H9 (cell line): ENCODE measurements around the gene MZB1. TPM values are rescaled to one million over a fixed set of nuclear protein-coding genes. Genes with fewer than 3 reads are reported as not detected.
A peak's percentile ranks its signal among the peaks of the same experiment; 100 is the strongest.

Source experiments
- DNase-seq: peaks from one replicate; pipeline ENCODE4 v3.0.0-alpha.2; 2017
- H2AFZ ChIP-seq: one replicate; pipeline ENCODE4 v1.6.1; 2013; ENCODE audit warnings: mild to moderate bottlenecking, low read length, control low read depth, moderate library complexity
- H2AK5ac ChIP-seq: 2 replicates; pipeline ENCODE4 v1.6.1; 2013; ENCODE audit warnings: low read length, control low read depth, mixed read lengths; ENCODE audit not compliant: insufficient read length
- H2BK120ac ChIP-seq: one replicate; pipeline ENCODE4 v1.6.1; 2013; ENCODE audit warnings: low read depth, mild to moderate bottlenecking, low read length, control low read depth, inconsistent platforms; ENCODE audit not compliant: poor library complexity, severe bottlenecking
- H2BK12ac ChIP-seq: 2 replicates; pipeline ENCODE4 v1.6.1; 2013; ENCODE audit warnings: low read length, control low read depth, mixed read lengths, low read depth; ENCODE audit not compliant: insufficient read length
- H2BK15ac ChIP-seq: 2 replicates; pipeline ENCODE4 v1.6.1; 2013; ENCODE audit warnings: low read depth, low read length, control low read depth
- H2BK20ac ChIP-seq: one replicate; pipeline ENCODE4 v1.6.1; 2013; ENCODE audit warnings: low read depth, mild to moderate bottlenecking, low read length, control low read depth, inconsistent platforms; ENCODE audit not compliant: poor library complexity, severe bottlenecking
- H2BK5ac ChIP-seq: 2 replicates; pipeline ENCODE4 v1.6.1; 2013; ENCODE audit warnings: low read length, control low read depth, mixed read lengths; ENCODE audit not compliant: insufficient read length
- H3K14ac ChIP-seq: 2 replicates; pipeline ENCODE4 v1.6.1; 2013; ENCODE audit warnings: low read length, control low read depth; ENCODE audit not compliant: insufficient read depth
- H3K18ac ChIP-seq: 2 replicates; pipeline ENCODE4 v1.6.1; 2013; ENCODE audit warnings: low read depth, mild to moderate bottlenecking, mixed read lengths, low read length, control low read depth; ENCODE audit not compliant: insufficient read length
- H3K23ac ChIP-seq: 2 replicates; pipeline ENCODE4 v1.6.1; 2013; ENCODE audit warnings: low read length, control low read depth, mixed read lengths, low read depth; ENCODE audit not compliant: insufficient read length
- H3K23me2 ChIP-seq: 2 replicates; pipeline ENCODE4 v1.6.1; 2013; ENCODE audit warnings: low read depth, mild to moderate bottlenecking, mixed read lengths, low read length, control low read depth; ENCODE audit not compliant: insufficient read length, poor library complexity, severe bottlenecking
- H3K27ac ChIP-seq: 2 replicates; pipeline ENCODE4 v1.5.1; 2013; ENCODE audit warnings: low read length, control low read depth, mixed read lengths, low read depth; ENCODE audit not compliant: insufficient read length
- H3K27me3 ChIP-seq: 2 replicates; pipeline ENCODE4 v1.6.1; 2013; ENCODE audit warnings: low read length, control low read depth, inconsistent platforms; ENCODE audit not compliant: insufficient read depth
- H3K4ac ChIP-seq: 2 replicates; pipeline ENCODE4 v1.6.1; 2013; ENCODE audit warnings: low read depth, mild to moderate bottlenecking, control low read depth, inconsistent platforms, low read length, moderate library complexity
- H3K4me1 ChIP-seq: 2 replicates; pipeline ENCODE4 v1.6.1; 2013; ENCODE audit warnings: low read length, control low read depth, inconsistent platforms; ENCODE audit not compliant: insufficient read depth
- H3K4me2 ChIP-seq: 2 replicates; pipeline ENCODE4 v1.6.1; 2013; ENCODE audit warnings: low read length, control low read depth, mixed read lengths; ENCODE audit not compliant: insufficient read length, insufficient read depth
- H3K56ac ChIP-seq: 2 replicates; pipeline ENCODE4 v1.6.1; 2013; ENCODE audit warnings: low read depth, mild to moderate bottlenecking, mixed read lengths, low read length, control low read depth; ENCODE audit not compliant: insufficient read length
- H3K79me1 ChIP-seq: 2 replicates; pipeline ENCODE4 v1.6.1; 2013; ENCODE audit warnings: low read depth, mild to moderate bottlenecking, moderate library complexity, low read length, control low read depth, inconsistent platforms; ENCODE audit not compliant: insufficient read depth, poor library complexity, severe bottlenecking
- H3K79me2 ChIP-seq: 2 replicates; pipeline ENCODE4 v1.6.1; 2013; ENCODE audit warnings: low read length, control low read depth, inconsistent platforms; ENCODE audit not compliant: insufficient read depth
- H3K9ac ChIP-seq: 2 replicates; pipeline ENCODE4 v1.6.1; 2013; ENCODE audit warnings: low read length, control low read depth, mixed read lengths; ENCODE audit not compliant: insufficient read length; ENCODE audit errors: extremely low read depth
- H3K9me3 ChIP-seq: one replicate; pipeline ENCODE4 v1.6.1; 2013; ENCODE audit warnings: low read depth, low read length, inconsistent platforms; ENCODE audit not compliant: control insufficient read depth
- H3T11ph ChIP-seq: one replicate; pipeline ENCODE4 v1.6.1; 2013; ENCODE audit warnings: mild to moderate bottlenecking, low read length, control low read depth, inconsistent platforms
- H4K20me1 ChIP-seq: one replicate; pipeline ENCODE4 v1.6.1; 2013; ENCODE audit not compliant: control insufficient read depth, insufficient read length, insufficient read depth
- H4K5ac ChIP-seq: 2 replicates; pipeline ENCODE4 v1.6.1; 2013; ENCODE audit warnings: low read depth, mild to moderate bottlenecking, mixed read lengths, low read length, control low read depth; ENCODE audit not compliant: insufficient read length
- H4K8ac ChIP-seq: replicated peaks from 2 replicates; pipeline ENCODE4 v1.6.1; 2013; ENCODE audit warnings: low read length, control low read depth, mixed read lengths, low read depth; ENCODE audit not compliant: insufficient read length
- H4K91ac ChIP-seq: 2 replicates; pipeline ENCODE4 v1.6.1; 2013; ENCODE audit warnings: low read depth, mild to moderate bottlenecking, moderate library complexity, mixed read lengths, low read length, control low read depth; ENCODE audit not compliant: insufficient read length
- H3K27ac Mint-ChIP-seq, 3 experiments: 2 replicates in 2 of 3; 3 replicates in 1 of 3; pipeline ENCODE4 v1.8.0; 2020 to 2021; ENCODE audit warnings: mixed read lengths in 3 of 3, mild to moderate bottlenecking in 1 of 3, moderate library complexity in 1 of 3
- H3K27me3 Mint-ChIP-seq: 2 replicates; pipeline ENCODE4 v1.8.0; 2021; ENCODE audit warnings: low read depth, mild to moderate bottlenecking, moderate library complexity, mixed read lengths
- H3K36me3 Mint-ChIP-seq, 3 experiments: 2 replicates in 2 of 3; 3 replicates in 1 of 3; pipeline ENCODE4 v1.8.0; 2020 to 2021; ENCODE audit warnings: low read depth in 3 of 3, mixed read lengths in 3 of 3; ENCODE audit not compliant: insufficient read depth in 1 of 3
- H3K4me1 Mint-ChIP-seq, 2 experiments: 2 replicates each; pipeline ENCODE4 v1.8.0; 2020; ENCODE audit warnings: mixed read lengths in 2 of 2
- H3K4me3 Mint-ChIP-seq, 2 experiments: 2 replicates in 1 of 2; 3 replicates in 1 of 2; pipeline ENCODE4 v1.8.0; 2020 to 2021; ENCODE audit warnings: mild to moderate bottlenecking in 2 of 2, mixed read lengths in 2 of 2, moderate library complexity in 1 of 2
- H3K9me3 Mint-ChIP-seq, 2 experiments: 2 replicates in 1 of 2; 3 replicates in 1 of 2; pipeline ENCODE4 v1.8.0; 2020; ENCODE audit warnings: mild to moderate bottlenecking in 2 of 2, mixed read lengths in 2 of 2, moderate library complexity in 1 of 2
- WGBS: extraction: QIAGEN DNeasy Blood & Tissue Kit; methylation state at CpG from one replicate; pipeline ENCODE4 v1.1.7; 2013; ENCODE audit warnings: missing lambda C conversion rate, low lambda C conversion rate, mixed read lengths; ENCODE audit not compliant: insufficient read length; ENCODE audit errors: extremely low coverage; 5-methylcytosine and 5-hydroxymethylcytosine counted together
- total RNA-seq: library from RNA; stranded (reverse); gene quantifications from 2 replicates; pipeline ENCODE4 v1.2.1, GENCODE V29; 2021
- TF ChIP-seq, protein P1 (sequence below): fragments of 200-600 bp; sonication (generic); conservative IDR thresholded peaks from 3 replicates; pipeline ENCODE4 v1.8.0; 2021; ENCODE audit warnings: antibody characterized with exemption, mild to moderate bottlenecking

Gene MZB1
- total RNA-seq, 1 experiment from 2014 or later: 0.31 TPM

DNA sequence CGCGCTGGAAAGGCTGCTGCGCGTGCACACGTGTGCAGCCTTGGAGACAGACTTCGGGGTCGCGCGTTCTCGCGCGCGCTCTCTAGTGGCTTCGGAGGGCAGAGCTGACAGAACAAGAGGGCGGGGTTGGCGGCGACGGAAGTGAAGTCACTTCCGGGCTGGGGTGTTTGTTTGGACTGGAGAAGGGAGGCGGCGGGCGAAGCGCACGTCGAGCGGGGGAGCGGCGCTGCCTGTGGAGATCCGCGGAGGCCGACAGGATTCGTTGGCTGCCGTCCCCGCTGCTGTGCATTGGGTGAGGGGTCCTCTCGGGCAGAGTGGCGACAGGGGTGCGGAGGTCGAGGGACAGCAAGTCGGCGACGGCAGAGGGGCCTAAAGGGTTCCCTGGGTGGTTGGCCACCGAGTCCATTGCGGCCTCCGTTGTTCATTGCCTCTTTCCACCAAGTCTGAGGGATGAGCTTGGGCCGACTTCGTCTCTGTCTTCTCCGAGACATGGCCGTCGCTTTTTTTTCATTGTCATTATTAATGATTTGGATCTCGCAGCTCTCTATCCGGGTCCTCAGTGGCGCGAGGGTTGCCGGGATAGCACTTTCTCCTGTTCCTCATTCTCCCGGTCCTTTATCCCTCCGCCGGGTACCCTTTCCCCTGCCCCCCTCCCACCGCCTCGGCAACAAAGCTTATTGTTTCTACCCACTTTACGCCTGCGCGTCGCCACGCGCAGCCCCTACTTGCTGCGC is 47.9 kb downstream of the MZB1 start, which contains the start of gene PAIP2:
Gene PAIP2, plus strand, starts transcription at position 166 of the 734 bp plus-strand sequence. CDS start 21,931 bp downstream, outside the sequence.
- Histone ChIP-seq H3K79me1 (peaks cover 9% of the 10 kb centered on the region), H3K27ac (peak within 1 kb of the TSS; percentile 48), H2BK120ac (no peak within 1 kb of the TSS), H3K23ac (no peak within 1 kb of the TSS), H3K9me3 (no peaks in the 10 kb centered on the region), H4K20me1 (no peaks in the 10 kb centered on the region), H3K27me3 (no peaks in the 10 kb centered on the region), H3K4me2 (peak within 1 kb of the TSS; percentile 99), H3T11ph (no peak within 1 kb of the TSS), H2AFZ (no peak within 1 kb of the TSS), H4K91ac (no peak within 1 kb of the TSS), H3K56ac (no peak within 1 kb of the TSS), H2AK5ac (no peak within 1 kb of the TSS), H3K4ac (no peak within 1 kb of the TSS; the same call in 1 of the 2 replicates), H2BK5ac (peak within 1 kb of the TSS; percentile 84), H3K18ac (peak within 1 kb of the TSS; percentile 94), H4K8ac (no peak within 1 kb of the TSS), H3K9ac (peak within 1 kb of the TSS; percentile 90), H3K23me2 (peaks cover 7% of the 10 kb centered on the region), H3K4me1 (no peaks in the 10 kb centered on the region; the same call in none of the 2 replicates), H2BK20ac (no peak within 1 kb of the TSS), H3K14ac (peak within 1 kb of the TSS; percentile 96), H3K79me2 (peaks cover 38% of the 10 kb centered on the region), H4K5ac (peak within 1 kb of the TSS; percentile 23), H2BK12ac (no peak within 1 kb of the TSS), H2BK15ac (no peak within 1 kb of the TSS)
- H3K27ac Mint-ChIP-seq: peak within 1 kb of the TSS; percentile 99 to 100 (median 100)
- H3K27me3 Mint-ChIP-seq: peaks cover 3% of the 10 kb centered on the region
- DNase-seq: peak; percentile 99
- no peaks in the 10 kb centered on the region; a peak in 1 of 5 replicates for H3K9me3 Mint-ChIP-seq
- WGBS: no CpG with 5 or more reads among the region's 66 CpGs
- H3K4me1 Mint-ChIP-seq: peaks cover 18 to 24% of the 10 kb centered on the region in 2 experiments
- H3K36me3 Mint-ChIP-seq: peaks cover 16 to 35% (median 30%) of the 10 kb centered on the region in 3 experiments; a peak in 6 of 7 replicates
- H3K4me3 Mint-ChIP-seq: peak within 1 kb of the TSS; percentile 95 to 99
- TF ChIP-seq, protein P1, sequence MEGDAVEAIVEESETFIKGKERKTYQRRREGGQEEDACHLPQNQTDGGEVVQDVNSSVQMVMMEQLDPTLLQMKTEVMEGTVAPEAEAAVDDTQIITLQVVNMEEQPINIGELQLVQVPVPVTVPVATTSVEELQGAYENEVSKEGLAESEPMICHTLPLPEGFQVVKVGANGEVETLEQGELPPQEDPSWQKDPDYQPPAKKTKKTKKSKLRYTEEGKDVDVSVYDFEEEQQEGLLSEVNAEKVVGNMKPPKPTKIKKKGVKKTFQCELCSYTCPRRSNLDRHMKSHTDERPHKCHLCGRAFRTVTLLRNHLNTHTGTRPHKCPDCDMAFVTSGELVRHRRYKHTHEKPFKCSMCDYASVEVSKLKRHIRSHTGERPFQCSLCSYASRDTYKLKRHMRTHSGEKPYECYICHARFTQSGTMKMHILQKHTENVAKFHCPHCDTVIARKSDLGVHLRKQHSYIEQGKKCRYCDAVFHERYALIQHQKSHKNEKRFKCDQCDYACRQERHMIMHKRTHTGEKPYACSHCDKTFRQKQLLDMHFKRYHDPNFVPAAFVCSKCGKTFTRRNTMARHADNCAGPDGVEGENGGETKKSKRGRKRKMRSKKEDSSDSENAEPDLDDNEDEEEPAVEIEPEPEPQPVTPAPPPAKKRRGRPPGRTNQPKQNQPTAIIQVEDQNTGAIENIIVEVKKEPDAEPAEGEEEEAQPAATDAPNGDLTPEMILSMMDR: peak; percentile 71
